ENCODE measurements around the gene RHOH.
"Not testable (repeated sequence)": the region's sequence is repeated elsewhere in the genome, so short reads cannot be mapped to it uniquely, and the experiment has no call there.

RHOH gene, protein sequence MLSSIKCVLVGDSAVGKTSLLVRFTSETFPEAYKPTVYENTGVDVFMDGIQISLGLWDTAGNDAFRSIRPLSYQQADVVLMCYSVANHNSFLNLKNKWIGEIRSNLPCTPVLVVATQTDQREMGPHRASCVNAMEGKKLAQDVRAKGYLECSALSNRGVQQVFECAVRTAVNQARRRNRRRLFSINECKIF
- 114 to 308 (median 158) reads per million in 3 experiments for total RNA-seq

DNA sequence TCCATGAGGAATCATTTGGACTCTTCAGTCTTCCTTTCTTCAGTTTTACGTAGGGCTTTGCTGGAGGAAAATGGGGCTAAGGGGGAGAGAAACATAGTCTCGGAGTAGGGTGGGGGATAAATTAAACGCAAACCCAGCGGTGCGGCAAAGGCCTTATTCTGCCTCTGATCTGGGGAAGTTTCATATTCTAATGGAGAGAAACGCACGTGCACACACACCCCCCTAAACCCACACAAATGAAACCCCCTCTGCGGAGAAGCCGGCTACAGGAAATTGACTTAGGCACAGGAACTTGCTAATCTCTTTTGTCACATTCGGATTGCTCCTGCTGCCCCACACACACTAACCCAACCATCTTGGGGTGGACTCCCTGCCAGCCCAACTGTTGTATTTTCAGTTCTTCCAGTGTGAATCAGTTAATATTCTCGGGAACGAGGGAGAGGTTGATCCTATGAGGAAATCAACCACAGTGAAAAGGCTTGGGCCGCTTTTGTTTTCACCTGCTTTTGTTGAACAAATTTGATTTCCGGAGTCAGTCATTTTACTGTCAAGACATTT, at the start of gene RHOH:
Gene RHOH (plus strand): TSS at position 308 of the 558 bp plus-strand sequence. CDS start 46,356 bp downstream, outside the sequence.
- peak; percentile 86 for DNase-seq

DNA sequence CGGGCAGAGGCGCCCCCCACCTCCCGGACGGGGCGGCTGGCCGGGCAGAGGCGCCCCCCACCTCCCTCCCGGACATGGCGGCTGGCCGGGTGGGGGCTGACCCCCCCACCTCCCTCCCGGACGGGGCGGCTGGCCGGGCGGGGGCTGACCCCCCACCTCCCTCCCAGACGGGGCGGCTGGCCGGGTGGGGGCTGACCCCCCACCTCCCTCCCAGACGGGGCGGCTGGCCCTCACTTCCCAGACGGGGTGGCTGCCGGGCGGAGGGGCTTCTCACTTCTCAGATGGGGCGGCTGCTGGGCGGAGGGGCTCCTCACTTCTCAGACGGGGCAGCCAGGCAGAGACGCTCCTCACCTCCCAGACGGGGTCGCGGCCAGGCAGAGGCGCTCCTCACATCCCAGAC, 49.3 kb upstream of the RHOH start:
- DNase-seq: not testable (repeated sequence)

DNA sequence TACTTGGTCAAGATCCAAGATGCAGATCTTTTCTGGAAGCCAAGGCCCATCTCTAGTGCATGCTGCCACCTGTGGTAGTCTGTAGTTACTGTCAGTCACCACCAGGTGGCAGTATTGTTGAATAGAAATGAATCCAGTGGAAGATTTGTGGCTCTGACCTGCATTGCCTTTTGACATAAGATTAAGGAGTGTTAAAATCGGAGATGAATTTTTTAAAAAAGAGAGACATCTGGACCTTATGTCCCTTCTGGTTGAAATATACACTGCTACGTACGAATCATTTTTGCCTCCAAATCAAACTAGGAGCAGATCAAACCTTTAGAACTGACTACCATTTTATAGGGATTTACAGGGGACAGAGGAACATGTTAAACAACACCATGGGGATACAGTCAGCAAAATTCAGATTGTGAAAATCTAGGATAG, 46.9 kb upstream of the RHOH start:
- DNase-seq: peak; percentile 72

DNA sequence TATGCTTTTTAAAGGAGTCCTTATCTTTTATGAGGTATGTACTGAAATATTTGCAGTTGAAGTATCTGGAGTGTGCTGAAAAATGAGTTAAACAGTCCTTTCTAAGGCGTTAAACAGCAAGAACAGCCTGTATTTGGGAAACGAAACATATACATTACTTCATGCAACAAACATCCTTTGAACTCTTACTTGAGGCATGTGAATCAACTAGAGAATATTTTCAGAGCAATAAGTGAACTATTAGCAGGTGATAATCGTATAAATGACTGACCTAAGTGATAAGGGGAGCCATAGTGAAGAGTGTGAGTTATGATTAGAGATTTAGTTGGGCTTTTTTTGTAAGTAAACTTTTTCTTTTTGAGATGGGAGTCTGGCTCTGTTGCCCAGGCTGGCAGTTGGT, 45.9 kb upstream of the RHOH start:
- DNase-seq: no peak

DNA sequence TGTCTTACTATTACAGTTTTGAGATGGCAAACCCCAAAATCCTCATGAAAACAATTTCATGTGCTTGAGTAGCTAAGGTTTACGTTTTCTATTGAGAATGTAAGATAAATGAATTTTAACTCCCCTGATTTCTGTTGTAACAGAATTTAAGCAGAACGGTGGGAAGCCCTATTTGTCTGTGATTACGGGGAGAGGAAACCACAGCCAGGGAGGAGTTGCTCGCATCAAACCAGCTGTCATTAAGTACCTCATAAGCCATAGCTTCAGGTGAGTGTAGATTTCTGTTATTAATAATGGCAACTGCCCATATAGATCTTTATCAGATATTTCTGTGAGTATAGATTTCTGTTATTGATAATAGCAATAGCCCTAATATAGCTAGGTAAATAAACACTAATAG, 44.2 kb upstream of the RHOH start:
- peak; percentile 38 for DNase-seq

DNA sequence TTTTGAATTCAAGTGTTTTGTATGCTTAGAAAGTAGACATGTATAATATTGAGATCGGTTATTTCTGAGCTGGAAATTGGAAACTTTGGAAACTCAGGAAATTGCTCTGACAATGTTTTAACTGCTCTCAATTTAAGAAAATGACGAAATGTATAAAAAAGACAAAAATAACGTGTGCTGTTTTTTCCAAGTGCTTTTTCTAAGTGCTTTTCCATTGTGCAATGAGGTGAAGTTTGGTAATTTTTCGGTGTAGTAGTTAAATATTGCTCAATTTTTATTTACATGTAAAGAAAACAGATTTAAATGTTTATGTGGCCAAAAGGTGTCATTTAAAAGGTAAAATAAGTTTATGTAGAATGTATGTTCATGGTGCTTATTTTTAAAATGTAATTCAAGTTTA, 39.4 kb upstream of the RHOH start:
- DNase-seq: no peak

DNA sequence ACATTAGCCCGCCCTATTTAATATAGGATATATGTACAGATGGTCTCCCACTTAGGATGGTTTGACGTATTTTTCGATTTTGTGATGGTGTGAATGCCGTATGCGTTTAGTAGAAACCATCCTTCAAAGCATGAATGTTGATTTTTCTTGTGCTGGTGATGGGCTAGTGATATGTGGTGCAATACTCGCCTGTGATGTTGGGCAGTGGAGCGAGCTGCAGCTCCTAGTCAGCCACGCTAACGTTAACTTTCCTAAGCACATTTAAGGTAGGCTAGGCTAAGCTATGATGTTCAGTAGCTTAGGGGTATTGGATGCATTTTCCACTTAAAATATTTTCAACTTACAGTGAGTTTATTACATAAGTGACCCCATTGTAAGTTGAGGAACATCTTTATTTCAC, 36.6 kb upstream of the RHOH start:
- DNase-seq: no peak

DNA sequence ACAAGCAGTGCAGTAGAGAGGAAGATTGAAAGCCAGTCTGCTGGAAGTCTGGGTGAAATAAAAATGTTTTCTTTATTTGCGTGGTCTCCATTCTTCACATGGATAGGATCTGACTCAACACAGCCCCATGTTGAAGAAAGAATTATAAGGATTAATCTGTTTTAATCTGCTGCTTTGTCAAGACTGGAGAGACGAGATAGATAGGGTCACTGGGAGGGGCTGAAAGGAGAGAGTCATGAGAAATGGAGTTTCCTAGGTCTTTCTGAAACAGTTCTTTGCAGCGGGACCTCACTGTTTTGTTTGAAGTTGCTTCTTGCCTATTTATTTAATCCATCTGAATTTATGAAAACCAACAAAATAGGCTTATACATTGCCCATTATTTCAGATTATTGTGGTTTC, 32.4 kb upstream of the RHOH start:
- no peak for DNase-seq

DNA sequence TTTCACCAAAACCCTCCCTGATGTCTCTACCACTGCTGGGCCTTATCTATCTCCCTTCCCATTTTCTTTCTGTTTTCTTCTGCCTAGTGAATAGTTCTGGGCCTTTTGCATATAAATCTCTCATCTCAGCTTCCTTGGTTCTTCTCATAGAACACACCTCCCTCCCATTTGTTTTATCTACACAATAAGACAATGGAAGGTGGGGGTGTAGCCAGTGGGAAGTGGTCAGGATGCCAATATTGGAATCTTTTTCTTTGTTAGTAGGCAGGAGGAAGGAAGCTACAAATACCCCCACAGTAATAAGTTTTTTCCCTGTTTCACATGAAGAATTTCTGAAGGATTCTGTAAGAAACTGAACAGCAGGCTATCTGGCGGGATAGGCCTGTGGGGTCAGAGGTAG, 30.9 kb upstream of the RHOH start:
- no peak for DNase-seq

DNA sequence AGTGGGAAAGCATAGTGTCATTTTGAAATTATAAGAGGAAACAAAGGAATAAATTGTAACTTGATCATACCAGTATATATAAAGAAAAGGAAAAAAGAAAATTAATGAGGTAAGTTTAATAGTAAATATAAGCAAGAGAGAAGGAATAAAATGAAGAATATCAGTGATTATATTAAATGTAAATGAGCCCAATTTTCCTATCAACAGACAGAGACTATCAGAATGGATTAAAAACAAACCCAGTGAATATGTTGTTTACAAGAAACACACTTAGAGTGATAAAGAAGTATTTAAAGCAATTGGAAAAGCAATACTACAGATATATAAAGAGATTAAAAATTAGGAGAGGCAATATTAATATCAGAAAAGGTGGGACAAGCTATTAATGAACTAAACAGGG, 28.8 kb upstream of the RHOH start:
- DNase-seq: no peak

DNA sequence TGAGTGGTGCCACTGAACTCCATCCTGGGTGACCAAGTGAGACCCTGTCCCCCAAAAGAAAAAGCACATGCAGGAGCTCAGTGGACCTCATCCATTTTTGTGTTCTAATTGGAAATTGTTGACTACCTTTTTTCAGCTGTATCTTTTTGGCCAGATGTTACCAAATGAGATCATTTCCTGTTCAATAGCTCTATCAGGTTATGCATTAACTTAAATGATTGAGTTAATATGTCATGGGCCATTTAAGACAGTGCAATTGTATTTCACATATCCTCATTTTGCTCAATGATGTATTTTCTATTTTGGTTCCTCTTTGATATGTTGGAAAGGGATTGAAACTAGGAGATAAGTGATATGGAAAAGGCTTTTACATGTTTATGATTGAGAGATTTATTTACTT, 26.2 kb upstream of the RHOH start:
- no peak for DNase-seq

DNA sequence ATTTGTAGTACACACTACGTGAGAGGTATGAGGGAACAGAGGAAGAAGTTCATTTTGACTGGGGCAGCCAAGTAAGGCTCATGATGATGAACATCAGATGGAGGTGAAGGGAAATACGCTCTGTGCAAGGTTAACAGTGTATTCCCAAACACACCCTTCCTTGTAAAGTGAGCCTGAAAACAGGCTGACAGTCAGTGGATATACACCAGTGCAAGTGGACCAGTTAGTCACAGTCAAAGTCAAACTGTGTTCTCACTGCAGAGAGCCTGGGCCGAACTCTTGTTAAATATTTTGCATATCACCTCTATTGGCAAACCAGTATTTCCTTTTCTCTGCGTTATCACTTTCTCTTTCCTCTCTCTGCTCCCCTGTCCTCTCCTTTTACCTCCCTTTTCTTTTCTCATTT, 23.4 kb upstream of the RHOH start:
- no peak for DNase-seq

DNA sequence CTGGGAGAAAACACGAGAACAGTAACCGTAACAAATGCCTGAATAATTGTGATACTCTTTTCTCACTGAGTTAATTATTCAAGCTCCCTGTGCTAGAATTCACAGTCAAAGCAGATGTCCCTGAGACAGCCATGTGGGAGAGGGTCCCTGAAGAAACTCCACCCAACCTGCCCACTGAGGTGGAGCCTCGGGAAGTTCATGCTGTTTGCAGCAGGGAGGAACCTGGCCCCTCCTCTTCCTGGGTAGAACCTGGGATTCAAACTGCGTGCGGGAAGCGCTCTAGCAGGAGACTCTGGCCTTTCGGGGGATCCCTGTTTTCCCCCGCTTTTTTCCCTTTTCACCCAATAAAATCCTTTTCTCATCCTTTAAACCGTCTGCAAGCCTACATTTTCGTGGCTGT, 20.2 kb upstream of the RHOH start:
- DNase-seq: no peak

DNA sequence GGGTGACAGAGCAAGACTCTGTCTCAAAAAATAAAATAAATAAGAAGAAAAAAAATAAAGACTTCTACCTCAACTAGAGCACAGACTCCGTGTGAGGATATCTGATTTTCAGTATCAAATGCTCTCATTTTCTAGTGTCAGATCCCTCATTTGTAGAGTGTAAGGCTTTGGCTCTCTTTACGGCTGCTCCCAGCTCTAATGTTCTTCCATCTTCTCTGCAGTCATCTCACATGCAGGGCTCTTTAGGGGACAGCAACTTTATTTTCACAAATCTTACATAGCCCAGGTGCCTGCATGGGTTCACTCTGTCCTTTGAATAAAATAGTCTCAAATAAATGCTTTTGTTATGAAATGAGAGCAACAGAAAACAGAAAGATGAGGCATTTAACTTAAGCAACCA, 19.2 kb upstream of the RHOH start:
- DNase-seq: no peak

DNA sequence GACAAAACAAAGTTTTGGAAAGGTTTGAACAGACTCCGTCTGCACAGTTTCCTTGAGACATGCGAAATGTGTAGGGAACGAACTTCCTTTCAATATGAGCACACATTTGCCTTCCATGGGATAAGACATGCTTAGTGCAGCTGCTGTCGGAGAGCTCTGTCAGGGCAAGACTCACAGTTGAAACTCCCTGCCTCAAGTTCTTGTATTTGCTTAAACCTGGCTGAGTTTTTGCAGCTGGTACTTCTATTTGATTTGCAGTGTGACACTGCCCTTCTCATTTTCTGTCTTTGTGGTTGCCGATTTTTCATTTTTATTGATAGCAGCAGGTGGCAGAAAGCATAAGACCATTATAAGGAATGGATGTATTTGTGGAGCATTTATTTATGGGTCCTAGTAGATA, 18.2 kb upstream of the RHOH start:
- no peak for DNase-seq

DNA sequence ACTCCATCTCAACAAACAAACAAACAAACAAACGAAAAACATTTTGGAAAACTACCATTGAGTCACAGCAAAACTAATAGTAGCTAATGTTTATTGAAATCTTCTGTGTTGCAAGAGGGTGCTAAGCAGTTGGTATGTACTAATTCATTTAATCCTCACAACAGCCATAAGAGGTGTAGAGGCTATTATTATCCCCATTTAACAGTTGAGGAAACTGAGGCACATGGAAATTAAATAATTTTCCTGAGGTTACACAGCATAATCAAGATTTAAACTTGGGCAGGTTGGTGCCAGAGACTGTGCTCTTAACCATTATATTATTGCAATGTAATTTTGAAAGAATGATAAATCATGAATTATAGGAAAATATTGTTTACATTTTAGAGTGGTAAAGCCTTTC, 17.5 kb upstream of the RHOH start:
- no peak for DNase-seq

DNA sequence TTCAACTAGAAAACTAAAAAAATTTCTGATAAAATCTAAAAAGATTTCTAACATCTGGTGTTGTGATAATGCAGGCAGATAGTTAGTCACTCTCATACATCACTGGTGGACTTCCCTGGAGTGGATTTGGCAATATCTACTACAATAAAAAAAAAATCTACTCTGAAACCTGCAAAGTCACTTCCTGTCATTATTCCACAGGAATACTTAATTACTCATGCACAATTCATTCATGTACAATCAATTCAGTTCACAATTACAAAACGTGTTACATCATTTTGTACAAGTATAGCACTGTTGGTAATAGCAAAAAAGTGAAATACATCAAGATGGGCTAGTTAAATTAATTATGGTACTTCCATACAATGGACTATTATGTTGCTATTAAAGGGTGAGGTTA, 16.5 kb upstream of the RHOH start:
- DNase-seq: no peak

DNA sequence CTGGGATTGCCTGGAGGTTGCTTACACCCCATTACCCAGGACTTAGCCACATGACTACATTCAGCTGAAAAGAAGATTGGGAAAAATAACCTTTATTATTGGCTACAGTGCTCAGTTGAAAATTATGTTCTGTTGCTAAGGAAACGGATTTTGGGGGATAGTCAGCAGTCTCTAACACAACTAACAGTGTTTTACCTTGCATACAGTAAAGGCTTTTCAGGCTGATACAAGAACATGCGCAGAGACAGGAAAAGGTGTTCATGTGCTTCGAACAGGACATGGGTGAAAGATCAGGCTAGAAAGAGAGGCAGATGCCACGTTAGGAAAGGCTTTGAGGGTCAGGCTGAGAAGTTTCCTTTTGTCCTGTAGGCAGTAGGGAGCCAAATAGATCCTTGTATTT, 14.8 kb upstream of the RHOH start:
- DNase-seq: no peak

DNA sequence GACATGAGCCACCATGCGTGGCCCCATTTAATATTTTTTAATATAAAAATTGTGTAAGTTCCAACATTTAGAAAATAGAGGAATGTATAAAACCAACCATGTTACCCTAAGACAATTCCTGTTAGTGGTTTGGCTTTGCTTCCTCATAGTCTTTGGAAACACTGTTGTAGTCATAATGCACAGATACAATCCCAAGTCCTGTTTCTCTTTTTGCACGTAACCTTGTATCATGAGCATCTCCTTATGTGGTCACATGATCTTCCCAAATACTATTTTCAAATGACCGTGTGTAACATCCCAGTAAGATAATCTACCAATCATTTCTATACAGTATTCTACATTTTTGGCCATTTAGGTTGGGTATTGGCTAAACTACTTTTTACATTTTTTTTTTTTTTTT, 13.9 kb upstream of the RHOH start:
- no peak for DNase-seq

DNA sequence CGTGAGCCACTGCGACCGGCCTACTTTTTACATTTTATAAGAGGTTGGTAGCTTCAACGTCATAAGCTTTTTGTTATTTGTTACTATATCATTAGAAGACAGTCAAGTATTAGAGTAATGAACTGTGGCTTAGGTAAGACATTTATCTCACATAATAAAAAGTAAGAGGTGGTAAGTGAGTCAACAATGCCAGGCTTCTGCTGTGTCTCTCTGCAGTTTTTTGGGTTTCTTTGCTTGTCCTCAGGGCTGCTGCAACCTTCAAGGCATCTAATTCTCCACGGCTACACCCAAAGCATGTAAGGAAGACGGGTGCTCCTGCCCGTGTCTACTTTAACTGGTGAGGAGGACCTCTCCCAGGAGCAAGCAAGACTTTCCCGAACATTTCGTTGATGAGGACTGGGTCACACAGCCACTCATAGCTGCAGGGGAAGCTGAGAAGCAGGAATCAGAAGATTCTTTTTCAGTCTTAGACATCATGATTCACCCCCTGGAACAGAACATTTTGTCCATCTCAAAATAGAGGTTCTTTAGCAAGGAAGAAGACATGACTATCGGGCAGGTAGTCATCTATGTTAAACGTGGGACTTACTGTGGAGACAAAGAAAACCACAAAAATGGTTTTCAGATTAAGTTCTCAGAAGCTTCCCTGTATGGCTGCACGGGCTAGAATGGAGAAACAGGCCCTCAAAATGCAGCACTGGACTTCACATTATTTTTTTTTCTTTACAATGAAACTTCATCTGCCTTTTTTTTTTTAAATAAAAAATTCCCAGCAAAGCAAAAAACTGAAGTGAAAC, 13.0 kb upstream of the RHOH start:
- no peak for DNase-seq

DNA sequence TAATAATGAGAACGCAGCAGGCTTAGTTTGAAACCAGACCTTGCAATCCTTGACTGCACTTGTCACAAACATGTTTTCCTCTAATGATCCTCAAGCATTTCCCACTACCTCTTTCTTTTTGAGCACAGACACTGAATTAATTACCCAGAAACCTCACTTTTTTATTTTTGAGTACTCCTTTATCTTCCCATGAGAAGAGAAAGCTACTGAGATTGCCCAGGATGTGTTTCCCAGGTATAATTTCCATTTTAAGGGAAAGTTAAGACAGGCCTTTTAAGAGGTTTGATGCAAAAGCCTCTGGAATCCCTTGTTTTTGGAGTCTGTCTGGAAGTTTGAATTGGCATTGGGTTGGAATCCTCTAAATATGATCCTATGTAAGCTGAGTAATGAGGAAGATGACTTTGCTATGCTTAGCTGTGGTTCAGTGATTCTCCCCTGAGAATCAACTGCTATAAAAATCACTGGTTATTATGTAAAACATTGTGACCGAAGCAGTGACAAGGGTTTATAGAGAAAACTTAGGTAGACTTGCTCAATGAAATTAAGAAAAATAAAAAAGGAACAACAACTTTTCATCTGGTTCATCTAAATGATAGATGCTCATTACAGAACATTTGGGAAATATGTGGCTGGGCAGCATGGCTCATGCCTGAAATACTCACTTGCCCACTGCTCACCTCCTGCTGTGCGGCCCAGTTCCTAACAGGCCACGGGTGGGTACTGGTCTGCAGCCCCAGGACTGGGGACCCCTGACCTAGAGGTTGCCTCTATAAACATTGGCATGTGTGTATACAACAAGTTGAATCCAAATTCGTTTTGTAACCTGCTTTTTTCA, 10.8 kb upstream of the RHOH start:
- DNase-seq: no peak

DNA sequence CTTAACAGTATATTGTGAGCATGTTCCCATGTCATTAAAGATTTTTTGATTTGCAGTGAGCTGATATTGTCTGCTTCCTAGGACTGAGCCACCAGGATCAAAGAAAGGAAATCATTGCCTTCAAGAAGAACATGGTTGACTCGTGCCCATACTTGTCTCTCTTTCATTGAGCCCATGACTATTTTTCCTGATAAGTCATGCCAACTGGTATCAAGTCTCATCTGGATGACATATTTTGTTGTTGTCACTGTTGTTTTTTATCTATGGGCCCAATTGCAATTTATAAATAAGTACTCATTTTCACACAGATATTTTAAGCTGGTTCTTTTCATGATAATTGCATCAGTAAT, 10.2 kb upstream of the RHOH start:
- no peak for DNase-seq

DNA sequence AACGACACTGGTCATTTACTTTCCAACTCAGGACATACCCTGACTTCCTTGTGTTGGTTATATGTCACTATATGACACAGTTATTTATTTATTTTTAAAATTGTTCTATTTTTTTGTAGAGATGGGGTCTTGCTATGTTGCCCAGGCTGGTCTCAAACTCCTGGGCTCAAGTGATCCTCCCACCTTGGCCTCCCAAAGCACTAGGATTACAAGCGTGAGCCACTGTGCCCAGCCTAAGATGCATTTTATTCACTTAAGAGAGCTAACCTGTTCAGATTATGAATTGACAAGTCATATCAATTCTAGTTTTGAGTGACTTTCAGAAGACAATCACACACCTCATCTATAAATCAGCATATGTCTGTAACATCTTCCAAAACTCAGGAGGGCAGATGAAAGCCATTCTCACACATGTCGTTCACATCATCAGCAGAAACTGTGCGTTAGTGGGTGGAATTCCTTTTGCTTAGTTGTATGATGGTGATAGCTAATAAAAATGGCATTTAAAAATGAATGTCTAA, 9.4 kb upstream of the RHOH start:
- DNase-seq: no peak

Measured in central memory CD4-positive, alpha-beta T cell (primary cell).